Karpas-422 (cell line): ENCODE data around the gene ABCC8. TPM values are rescaled to one million over a fixed set of nuclear protein-coding genes. Genes with fewer than 3 reads are reported as not detected.
A peak's percentile ranks its signal among the peaks of the same experiment; 100 is the strongest.

Experiments
- DNase-seq: peaks from one replicate; pipeline ENCODE4 v3.0.0-alpha.2; 2015
- H2AFZ ChIP-seq: fragments of 200-600 bp; sonication (generic); 2 replicates; pipeline ENCODE4 v1.6.1; 2014; ENCODE audit warnings: antibody characterized with exemption, low read length, mixed read lengths
- H3K27ac ChIP-seq: fragments of 200-600 bp; sonication (generic); 2 replicates; pipeline ENCODE4 v1.5.1; 2014; ENCODE audit warnings: mild to moderate bottlenecking, low read length, moderate library complexity
- H3K27me3 ChIP-seq: fragments of 200-600 bp; sonication (generic); 2 replicates; pipeline ENCODE4 v1.6.1; 2014; ENCODE audit warnings: low read length, mixed read lengths
- H3K36me3 ChIP-seq: fragments of 200-600 bp; sonication (generic); 2 replicates; pipeline ENCODE4 v1.6.1; 2014; ENCODE audit warnings: low read length, mixed read lengths; ENCODE audit not compliant: insufficient read depth
- H3K4me1 ChIP-seq: fragments of 200-600 bp; sonication (generic); 2 replicates; pipeline ENCODE4 v1.6.1; 2014; ENCODE audit warnings: mild to moderate bottlenecking, low read length, mixed read lengths
- H3K4me2 ChIP-seq: fragments of 200-600 bp; sonication (generic); 2 replicates; pipeline ENCODE4 v1.6.1; 2014; ENCODE audit warnings: low read length, low read depth, mild to moderate bottlenecking; ENCODE audit not compliant: poor library complexity, severe bottlenecking
- H3K4me3 ChIP-seq: fragments of 200-600 bp; sonication (generic); 2 replicates; pipeline ENCODE4 v1.5.1; 2014; ENCODE audit warnings: mild to moderate bottlenecking, antibody characterized with exemption, low read length, mixed read lengths
- H3K79me2 ChIP-seq: fragments of 200-600 bp; sonication (generic); 2 replicates; pipeline ENCODE4 v1.6.1; 2014; ENCODE audit warnings: mild to moderate bottlenecking, low read length, mixed read lengths
- H3K9ac ChIP-seq: fragments of 200-600 bp; sonication (generic); 2 replicates; pipeline ENCODE4 v1.6.0; 2014; ENCODE audit warnings: low read length
- H3K9me2 ChIP-seq: fragments of 200-600 bp; sonication (generic), shearing (Covaris generic); replicated peaks from 2 replicates; pipeline ENCODE4 v1.6.0; 2014; ENCODE audit warnings: mild to moderate bottlenecking, low read length, moderate library complexity; ENCODE audit not compliant: insufficient read depth
- H3K9me3 ChIP-seq: fragments of 300-700, 200-600 bp; sonication (generic); 2 replicates; pipeline ENCODE4 v1.6.1; 2014; ENCODE audit warnings: low read length, mixed read lengths
- H4K20me1 ChIP-seq: fragments of 200-600 bp; sonication (generic); 2 replicates; pipeline ENCODE4 v1.6.1; 2014; ENCODE audit warnings: mild to moderate bottlenecking, antibody characterized with exemption, low read length, low read depth; ENCODE audit not compliant: insufficient read depth
- total RNA-seq: library from RNA; depleted of rRNA; stranded (reverse); fragments of >200 nt; shearing (Covaris generic); gene quantifications from 2 replicates; pipeline ENCODE4 v1.2.3, GENCODE V29; 2014; ENCODE audit warnings: low replicate concordance

ABCC8 gene
- total RNA-seq, 1 experiment from 2014 or later, result not detected

GRCh38 chr11:17508791-17509190, 32.1 kb upstream of the ABCC8 start:
- H3K79me2 ChIP-seq, result no peaks in the 10 kb centered on the region
- no peaks in the 10 kb centered on the region for H3K4me1 ChIP-seq
- no peaks in the 10 kb centered on the region for H3K9me2 ChIP-seq
- no peak overlapping the region for H2AFZ ChIP-seq
- no peak overlapping the region for H3K4me3 ChIP-seq
- H4K20me1 ChIP-seq, result no peaks in the 10 kb centered on the region
- no peak overlapping the region for H3K4me2 ChIP-seq
- no peak for DNase-seq
- no peak overlapping the region for H3K9ac ChIP-seq
- H3K36me3 ChIP-seq, result no peaks in the 10 kb centered on the region
- H3K9me3 ChIP-seq, result no peaks in the 10 kb centered on the region
- H3K27ac ChIP-seq, result no peak overlapping the region
- H3K27me3 ChIP-seq, result no peaks in the 10 kb centered on the region

- no peak for DNase-seq
- Histone ChIP-seq H3K4me3 (no peak overlapping the region), H3K9ac (no peak overlapping the region), H3K4me1 (no peaks in the 10 kb centered on the region), H4K20me1 (no peaks in the 10 kb centered on the region), H3K4me2 (no peak overlapping the region), H2AFZ (no peak overlapping the region), H3K79me2 (no peaks in the 10 kb centered on the region), H3K36me3 (no peaks in the 10 kb centered on the region), H3K27me3 (no peaks in the 10 kb centered on the region), H3K27ac (no peak overlapping the region), H3K9me2 (no peaks in the 10 kb centered on the region), H3K9me3 (no peaks in the 10 kb centered on the region)
These were observed 31.7 kb upstream of the ABCC8 start for GRCh38 chr11:17508306-17508705.

DNA sequence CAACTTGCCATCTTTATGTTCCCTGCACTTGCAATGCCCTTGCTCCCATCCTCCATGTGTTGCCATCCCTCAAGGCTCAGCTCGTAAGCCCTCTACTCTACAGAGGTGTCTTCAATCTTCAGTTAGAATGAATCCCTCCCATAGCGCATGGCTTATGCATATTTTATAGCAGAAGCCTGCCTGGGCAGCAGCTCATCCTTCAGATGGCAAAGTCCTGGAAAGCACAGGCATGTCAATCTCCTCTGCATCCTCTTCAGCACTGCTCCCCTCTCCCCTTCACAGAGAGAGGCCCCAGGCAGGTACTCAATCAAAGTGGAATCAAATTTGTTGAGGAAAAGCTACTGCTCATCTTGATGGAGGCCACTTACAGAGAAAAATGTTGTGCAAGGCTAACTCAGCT, 31.1 kb upstream of the ABCC8 start:
- H3K4me2 ChIP-seq, result no peak overlapping the region
- H4K20me1 ChIP-seq, result no peaks in the 10 kb centered on the region
- H3K9ac ChIP-seq, result no peak overlapping the region
- H3K4me1 ChIP-seq, result no peaks in the 10 kb centered on the region
- no peaks in the 10 kb centered on the region for H3K9me2 ChIP-seq
- H3K36me3 ChIP-seq, result no peaks in the 10 kb centered on the region
- no peaks in the 10 kb centered on the region for H3K79me2 ChIP-seq
- no peaks in the 10 kb centered on the region for H3K9me3 ChIP-seq
- H2AFZ ChIP-seq, result no peak overlapping the region
- H3K27ac ChIP-seq, result no peak overlapping the region
- H3K4me3 ChIP-seq, result no peak overlapping the region
- no peaks in the 10 kb centered on the region for H3K27me3 ChIP-seq
- DNase-seq, result no peak

- no peaks in the 10 kb centered on the region for H3K9me3 ChIP-seq
- no peaks in the 10 kb centered on the region for H3K27me3 ChIP-seq
- H3K9ac ChIP-seq, result no peak overlapping the region
- H3K4me1 ChIP-seq, result no peaks in the 10 kb centered on the region
- no peaks in the 10 kb centered on the region for H3K79me2 ChIP-seq
- DNase-seq, result no peak
- no peaks in the 10 kb centered on the region for H3K9me2 ChIP-seq
- H3K36me3 ChIP-seq, result no peaks in the 10 kb centered on the region
- H3K4me2 ChIP-seq, result no peak overlapping the region
- no peaks in the 10 kb centered on the region for H4K20me1 ChIP-seq
- no peak overlapping the region for H3K4me3 ChIP-seq
- H2AFZ ChIP-seq, result no peak overlapping the region
- no peak overlapping the region for H3K27ac ChIP-seq
These were observed 30.3 kb upstream of the ABCC8 start for GRCh38 chr11:17506942-17507341.

GRCh38 chr11:17506314-17506713, 29.7 kb upstream of the ABCC8 start:
- no peaks in the 10 kb centered on the region for H3K9me3 ChIP-seq
- no peak overlapping the region for H2AFZ ChIP-seq
- H3K4me1 ChIP-seq, result no peaks in the 10 kb centered on the region
- no peak overlapping the region for H3K9ac ChIP-seq
- H3K9me2 ChIP-seq, result no peaks in the 10 kb centered on the region
- H4K20me1 ChIP-seq, result no peaks in the 10 kb centered on the region
- H3K4me2 ChIP-seq, result no peak overlapping the region
- H3K4me3 ChIP-seq, result no peak overlapping the region
- H3K27ac ChIP-seq, result no peak overlapping the region
- H3K27me3 ChIP-seq, result no peaks in the 10 kb centered on the region
- no peak for DNase-seq
- H3K79me2 ChIP-seq, result no peaks in the 10 kb centered on the region
- H3K36me3 ChIP-seq, result no peaks in the 10 kb centered on the region

DNA sequence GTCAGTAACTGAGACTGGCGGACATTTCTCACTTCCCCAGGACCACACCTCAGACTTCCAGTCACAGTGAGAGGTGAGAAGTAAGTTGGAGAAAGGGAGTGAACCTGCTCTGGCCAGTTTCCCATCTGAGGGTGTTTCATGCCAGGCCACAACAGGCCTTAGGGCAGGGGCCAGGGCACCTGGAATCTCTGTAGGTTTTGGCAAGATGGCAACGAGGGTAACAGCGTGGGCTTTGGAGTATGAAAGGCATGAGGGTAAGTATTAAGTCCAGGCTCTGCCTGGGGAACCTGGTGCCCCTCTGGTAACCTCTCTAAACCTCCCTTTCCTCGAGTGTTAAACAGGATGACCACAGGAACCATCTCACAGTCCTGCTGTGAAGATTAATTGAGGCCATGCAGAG, 28.5 kb upstream of the ABCC8 start:
- Histone ChIP-seq H3K4me2 (no peak overlapping the region), H3K9ac (no peak overlapping the region), H3K9me2 (no peaks in the 10 kb centered on the region), H3K79me2 (no peaks in the 10 kb centered on the region), H3K9me3 (no peaks in the 10 kb centered on the region), H2AFZ (no peak overlapping the region), H3K27me3 (no peaks in the 10 kb centered on the region), H3K4me1 (no peaks in the 10 kb centered on the region), H3K36me3 (no peaks in the 10 kb centered on the region), H4K20me1 (no peaks in the 10 kb centered on the region), H3K27ac (no peak overlapping the region), H3K4me3 (no peak overlapping the region)
- DNase-seq, result no peak

GRCh38 chr11:17504330-17505107, 27.9 kb upstream of the ABCC8 start:
- Histone ChIP-seq H3K27ac (no peak overlapping the region), H2AFZ (no peak overlapping the region), H3K27me3 (no peaks in the 10 kb centered on the region), H3K4me3 (no peak overlapping the region), H4K20me1 (no peaks in the 10 kb centered on the region), H3K36me3 (no peaks in the 10 kb centered on the region), H3K79me2 (no peaks in the 10 kb centered on the region), H3K9me2 (no peaks in the 10 kb centered on the region), H3K4me1 (no peaks in the 10 kb centered on the region), H3K4me2 (no peak overlapping the region), H3K9ac (no peak overlapping the region), H3K9me3 (no peaks in the 10 kb centered on the region)
- DNase-seq, result peak; percentile 91

- Histone ChIP-seq H2AFZ (no peak overlapping the region), H4K20me1 (no peaks in the 10 kb centered on the region), H3K4me3 (no peak overlapping the region), H3K9me3 (no peaks in the 10 kb centered on the region), H3K9me2 (no peaks in the 10 kb centered on the region), H3K4me2 (no peak overlapping the region), H3K79me2 (no peaks in the 10 kb centered on the region), H3K27ac (no peak overlapping the region), H3K27me3 (no peaks in the 10 kb centered on the region), H3K4me1 (no peaks in the 10 kb centered on the region), H3K9ac (no peak overlapping the region), H3K36me3 (no peaks in the 10 kb centered on the region)
- DNase-seq, result no peak
These were observed 26.0 kb upstream of the ABCC8 start for GRCh38 chr11:17502630-17503029.
